A549 (cell line): ENCODE results near the gene TSNAXIP1.

Experiments
- CTCF ChIP-seq: fragments of >200 bp; sonication (Bioruptor Twin); formaldehyde crosslinking; IDR thresholded peaks from 3 replicates; pipeline ENCODE4 v1.5.1; 2016
- E2F6 ChIP-seq: IDR thresholded peaks from 2 replicates; pipeline ENCODE4 v1.6.1; 2012; ENCODE audit warnings: low read depth, borderline replicate concordance
- MAX ChIP-seq: IDR thresholded peaks from 2 replicates; pipeline ENCODE4 v1.6.1; 2012
- NFE2L2 ChIP-seq: fragments of 150-350 bp; conservative IDR thresholded peaks from 2 replicates; pipeline ENCODE4 v1.6.1; 2014; ENCODE audit warnings: low read length
- POLR2A ChIP-seq: IDR thresholded peaks from 2 replicates; pipeline ENCODE4 v1.6.1; 2012; ENCODE audit warnings: mild to moderate bottlenecking, low read length
- RAD21 ChIP-seq, 2 experiments: fragments of >200 bp in 1 of 2; sonication (Bioruptor Twin) in 1 of 2; formaldehyde crosslinking in 1 of 2; IDR thresholded peaks in 1 of 2; conservative IDR thresholded peaks in 1 of 2; 2 replicates in 1 of 2; 3 replicates in 1 of 2; pipeline ENCODE4 v1.6.1; 2012 to 2018; ENCODE audit warnings: inconsistent platforms in 1 of 2
- RCOR1 ChIP-seq: fragments of 150-350 bp; IDR thresholded peaks from 2 replicates; pipeline ENCODE4 v1.6.1; 2014; ENCODE audit warnings: antibody characterized with exemption, low read length, low read depth

GRCh38 chr16:67834242-67834614 lies 27.5 kb downstream of the TSNAXIP1 start:
- TF ChIP-seq POLR2A (no peak), RAD21 (conservative IDR thresholded peaks at IDR 0.05 in 1 of 2, IDR thresholded peaks at IDR 0.05 in 1 of 2) (no peak), CTCF (no peak), RCOR1 (no peak), MAX (no peak), E2F6 (no peak), NFE2L2 (no peak)
